HEK293T (cell line): ENCODE data around the gene B3GAT3.

Source experiments
- ARNT ChIP-seq: fragments of 450-650 bp; IDR thresholded peaks from 2 replicates; pipeline ENCODE4 v1.6.1; 2017; ENCODE audit warnings: mild to moderate bottlenecking
- BHLHE40 ChIP-seq: fragments of 450-650 bp; IDR thresholded peaks from 2 replicates; pipeline ENCODE4 v1.6.1; 2016; ENCODE audit warnings: mild to moderate bottlenecking, moderate library complexity, borderline replicate concordance
- ELF4 ChIP-seq: fragments of 450-650 bp; IDR thresholded peaks from 2 replicates; pipeline ENCODE4 v1.6.1; 2017; ENCODE audit warnings: antibody characterized with exemption
- FOXA1 ChIP-seq: fragments of 450-650 bp; IDR thresholded peaks from 2 replicates; pipeline ENCODE4 v1.6.1; 2016; ENCODE audit warnings: mild to moderate bottlenecking
- FOXK2 ChIP-seq: fragments of 450-650 bp; IDR thresholded peaks from 2 replicates; pipeline ENCODE4 v1.6.1; 2016; ENCODE audit warnings: mild to moderate bottlenecking
- FOXM1 ChIP-seq: fragments of 450-650 bp; IDR thresholded peaks from 2 replicates; pipeline ENCODE4 v1.6.1; 2017; ENCODE audit warnings: mild to moderate bottlenecking, borderline replicate concordance
- HDGF ChIP-seq: fragments of 450-650 bp; IDR thresholded peaks from 2 replicates; pipeline ENCODE4 v1.6.1; 2017; ENCODE audit warnings: antibody characterized with exemption, borderline replicate concordance
- NFRKB ChIP-seq: fragments of 450-650 bp; IDR thresholded peaks from 2 replicates; pipeline ENCODE4 v1.6.1; 2016; ENCODE audit warnings: mild to moderate bottlenecking, moderate library complexity
- SP1 ChIP-seq: fragments of 450-650 bp; IDR thresholded peaks from 2 replicates; pipeline ENCODE4 v1.6.1; 2017
- SUZ12 ChIP-seq: fragments of 450-650 bp; IDR thresholded peaks from 2 replicates; pipeline ENCODE4 v1.6.1; 2016; ENCODE audit warnings: mild to moderate bottlenecking
- TARDBP ChIP-seq: fragments of 450-650 bp; IDR thresholded peaks from 2 replicates; pipeline ENCODE4 v1.6.1; 2016
- ZNF384 ChIP-seq: fragments of 450-650 bp; IDR thresholded peaks from 2 replicates; pipeline ENCODE4 v1.6.1; 2016
- TF ChIP-seq, protein P1 (sequence below): fragments of 450-650 bp; IDR thresholded peaks from 2 replicates; pipeline ENCODE4 v1.6.1; 2016

DNA sequence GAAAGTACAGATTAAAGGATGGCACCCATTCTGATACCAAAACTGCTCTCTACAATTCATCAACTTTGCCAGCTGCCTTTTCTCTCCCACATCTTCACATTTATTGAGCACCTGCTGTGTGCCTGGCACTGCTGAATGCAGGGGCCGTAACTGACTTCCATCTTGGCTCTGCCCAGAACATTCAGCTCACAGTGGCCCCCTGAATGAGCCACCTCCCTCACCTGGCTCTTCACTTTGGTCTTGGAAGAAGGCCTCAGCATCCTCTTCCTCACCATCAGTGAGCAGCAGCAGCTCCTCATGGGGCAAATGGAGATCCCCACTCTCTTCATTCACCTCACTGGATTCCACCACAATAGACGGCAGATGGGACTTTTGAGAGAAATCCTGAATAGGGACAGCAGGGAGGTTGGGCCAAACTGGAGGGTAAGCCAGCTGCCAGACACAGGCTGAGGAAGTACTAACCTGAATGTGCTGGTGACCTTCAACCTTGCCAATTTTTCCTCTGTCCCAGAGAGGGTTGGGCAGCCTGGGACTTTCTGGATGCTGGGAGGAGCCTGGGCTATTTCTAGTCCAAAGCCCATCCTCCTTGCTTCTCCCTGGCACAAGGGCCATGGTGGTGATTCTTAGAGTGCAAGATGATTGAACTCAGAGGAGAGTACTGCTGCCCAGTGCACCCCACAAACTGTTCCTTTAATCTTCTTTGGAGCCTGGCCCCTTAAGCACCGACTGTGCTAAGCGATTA is 47.8 kb upstream of the B3GAT3 start:
- TF ChIP-seq ELF4 (no peak), BHLHE40 (no peak), SUZ12 (no peak), SP1 (no peak), FOXM1 (no peak), HDGF (no peak), TARDBP (no peak), ARNT (no peak), NFRKB (no peak), ZNF384 (no peak), FOXK2 (no peak), FOXA1 (no peak)
- TF ChIP-seq, protein P1, sequence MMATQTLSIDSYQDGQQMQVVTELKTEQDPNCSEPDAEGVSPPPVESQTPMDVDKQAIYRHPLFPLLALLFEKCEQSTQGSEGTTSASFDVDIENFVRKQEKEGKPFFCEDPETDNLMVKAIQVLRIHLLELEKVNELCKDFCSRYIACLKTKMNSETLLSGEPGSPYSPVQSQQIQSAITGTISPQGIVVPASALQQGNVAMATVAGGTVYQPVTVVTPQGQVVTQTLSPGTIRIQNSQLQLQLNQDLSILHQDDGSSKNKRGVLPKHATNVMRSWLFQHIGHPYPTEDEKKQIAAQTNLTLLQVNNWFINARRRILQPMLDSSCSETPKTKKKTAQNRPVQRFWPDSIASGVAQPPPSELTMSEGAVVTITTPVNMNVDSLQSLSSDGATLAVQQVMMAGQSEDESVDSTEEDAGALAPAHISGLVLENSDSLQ = no peak
